Keratinocyte (primary cell): ENCODE data around the gene P2RX3.

Experiments
- CTCF ChIP-seq, 3 experiments: IDR thresholded peaks in 1 of 3; conservative IDR thresholded peaks in 1 of 3; optimal IDR thresholded peaks in 1 of 3; 2 replicates in 2 of 3; 3 replicates in 1 of 3; pipeline versions ENCODE3 to v1.5.1; 2011; ENCODE audit warnings: low read length in 3 of 3, mild to moderate bottlenecking in 3 of 3, moderate library complexity in 2 of 3, control low read depth in 1 of 3, inconsistent platforms in 1 of 3; ENCODE audit not compliant: insufficient read depth in 2 of 3; ENCODE audit errors: extremely low read depth in 1 of 3
- EZH2 ChIP-seq: IDR thresholded peaks from one replicate; pipeline ENCODE4 v1.6.1; 2012; ENCODE audit warnings: inconsistent platforms, mild to moderate bottlenecking, low read length, moderate library complexity

GRCh38 chr11:57311109-57311936 lies 26.8 kb upstream of the P2RX3 start:
- no peak for TF ChIP-seq CTCF (optimal IDR thresholded peaks at IDR 0.05 in 1 of 3, IDR thresholded peaks at IDR 0.05 in 1 of 3, conservative IDR thresholded peaks at IDR 0.05 in 1 of 3; ENCODE audit: extremely low read depth in 1 of 3, insufficient read depth in 2 of 3, low read length in 3 of 3)
- TF ChIP-seq EZH2 = no peak
